H9 (cell line): ENCODE data around the gene SOCS3. TPM values are rescaled to one million over a fixed set of nuclear protein-coding genes. Genes with fewer than 3 reads are reported as not detected.

Experiments
- DNase-seq: peaks from one replicate; pipeline ENCODE4 v3.0.0-alpha.2; 2017
- H2AFZ ChIP-seq: one replicate; pipeline ENCODE4 v1.6.1; 2013; ENCODE audit warnings: mild to moderate bottlenecking, low read length, control low read depth, moderate library complexity
- H2AK5ac ChIP-seq: 2 replicates; pipeline ENCODE4 v1.6.1; 2013; ENCODE audit warnings: low read length, control low read depth, mixed read lengths; ENCODE audit not compliant: insufficient read length
- H2BK120ac ChIP-seq: one replicate; pipeline ENCODE4 v1.6.1; 2013; ENCODE audit warnings: low read depth, mild to moderate bottlenecking, low read length, control low read depth, inconsistent platforms; ENCODE audit not compliant: poor library complexity, severe bottlenecking
- H2BK12ac ChIP-seq: 2 replicates; pipeline ENCODE4 v1.6.1; 2013; ENCODE audit warnings: low read length, control low read depth, mixed read lengths, low read depth; ENCODE audit not compliant: insufficient read length
- H2BK15ac ChIP-seq: 2 replicates; pipeline ENCODE4 v1.6.1; 2013; ENCODE audit warnings: low read depth, low read length, control low read depth
- H2BK20ac ChIP-seq: one replicate; pipeline ENCODE4 v1.6.1; 2013; ENCODE audit warnings: low read depth, mild to moderate bottlenecking, low read length, control low read depth, inconsistent platforms; ENCODE audit not compliant: poor library complexity, severe bottlenecking
- H2BK5ac ChIP-seq: 2 replicates; pipeline ENCODE4 v1.6.1; 2013; ENCODE audit warnings: low read length, control low read depth, mixed read lengths; ENCODE audit not compliant: insufficient read length
- H3K14ac ChIP-seq: 2 replicates; pipeline ENCODE4 v1.6.1; 2013; ENCODE audit warnings: low read length, control low read depth; ENCODE audit not compliant: insufficient read depth
- H3K18ac ChIP-seq: 2 replicates; pipeline ENCODE4 v1.6.1; 2013; ENCODE audit warnings: low read depth, mild to moderate bottlenecking, mixed read lengths, low read length, control low read depth; ENCODE audit not compliant: insufficient read length
- H3K23ac ChIP-seq: 2 replicates; pipeline ENCODE4 v1.6.1; 2013; ENCODE audit warnings: low read length, control low read depth, mixed read lengths, low read depth; ENCODE audit not compliant: insufficient read length
- H3K23me2 ChIP-seq: 2 replicates; pipeline ENCODE4 v1.6.1; 2013; ENCODE audit warnings: low read depth, mild to moderate bottlenecking, mixed read lengths, low read length, control low read depth; ENCODE audit not compliant: insufficient read length, poor library complexity, severe bottlenecking
- H3K27ac ChIP-seq: 2 replicates; pipeline ENCODE4 v1.5.1; 2013; ENCODE audit warnings: low read length, control low read depth, mixed read lengths, low read depth; ENCODE audit not compliant: insufficient read length
- H3K27me3 ChIP-seq: 2 replicates; pipeline ENCODE4 v1.6.1; 2013; ENCODE audit warnings: low read length, control low read depth, inconsistent platforms; ENCODE audit not compliant: insufficient read depth
- H3K4ac ChIP-seq: 2 replicates; pipeline ENCODE4 v1.6.1; 2013; ENCODE audit warnings: low read depth, mild to moderate bottlenecking, control low read depth, inconsistent platforms, low read length, moderate library complexity
- H3K4me1 ChIP-seq: 2 replicates; pipeline ENCODE4 v1.6.1; 2013; ENCODE audit warnings: low read length, control low read depth, inconsistent platforms; ENCODE audit not compliant: insufficient read depth
- H3K4me2 ChIP-seq: 2 replicates; pipeline ENCODE4 v1.6.1; 2013; ENCODE audit warnings: low read length, control low read depth, mixed read lengths; ENCODE audit not compliant: insufficient read length, insufficient read depth
- H3K56ac ChIP-seq: 2 replicates; pipeline ENCODE4 v1.6.1; 2013; ENCODE audit warnings: low read depth, mild to moderate bottlenecking, mixed read lengths, low read length, control low read depth; ENCODE audit not compliant: insufficient read length
- H3K79me1 ChIP-seq: 2 replicates; pipeline ENCODE4 v1.6.1; 2013; ENCODE audit warnings: low read depth, mild to moderate bottlenecking, moderate library complexity, low read length, control low read depth, inconsistent platforms; ENCODE audit not compliant: insufficient read depth, poor library complexity, severe bottlenecking
- H3K79me2 ChIP-seq: 2 replicates; pipeline ENCODE4 v1.6.1; 2013; ENCODE audit warnings: low read length, control low read depth, inconsistent platforms; ENCODE audit not compliant: insufficient read depth
- H3K9ac ChIP-seq: 2 replicates; pipeline ENCODE4 v1.6.1; 2013; ENCODE audit warnings: low read length, control low read depth, mixed read lengths; ENCODE audit not compliant: insufficient read length; ENCODE audit errors: extremely low read depth
- H3K9me3 ChIP-seq: one replicate; pipeline ENCODE4 v1.6.1; 2013; ENCODE audit warnings: low read depth, low read length, inconsistent platforms; ENCODE audit not compliant: control insufficient read depth
- H3T11ph ChIP-seq: one replicate; pipeline ENCODE4 v1.6.1; 2013; ENCODE audit warnings: mild to moderate bottlenecking, low read length, control low read depth, inconsistent platforms
- H4K20me1 ChIP-seq: one replicate; pipeline ENCODE4 v1.6.1; 2013; ENCODE audit not compliant: control insufficient read depth, insufficient read length, insufficient read depth
- H4K5ac ChIP-seq: 2 replicates; pipeline ENCODE4 v1.6.1; 2013; ENCODE audit warnings: low read depth, mild to moderate bottlenecking, mixed read lengths, low read length, control low read depth; ENCODE audit not compliant: insufficient read length
- H4K8ac ChIP-seq: replicated peaks from 2 replicates; pipeline ENCODE4 v1.6.1; 2013; ENCODE audit warnings: low read length, control low read depth, mixed read lengths, low read depth; ENCODE audit not compliant: insufficient read length
- H4K91ac ChIP-seq: 2 replicates; pipeline ENCODE4 v1.6.1; 2013; ENCODE audit warnings: low read depth, mild to moderate bottlenecking, moderate library complexity, mixed read lengths, low read length, control low read depth; ENCODE audit not compliant: insufficient read length
- H3K27ac Mint-ChIP-seq, 3 experiments: 2 replicates in 2 of 3; 3 replicates in 1 of 3; pipeline ENCODE4 v1.8.0; 2020 to 2021; ENCODE audit warnings: mixed read lengths in 3 of 3, mild to moderate bottlenecking in 1 of 3, moderate library complexity in 1 of 3
- H3K27me3 Mint-ChIP-seq: 2 replicates; pipeline ENCODE4 v1.8.0; 2021; ENCODE audit warnings: low read depth, mild to moderate bottlenecking, moderate library complexity, mixed read lengths
- H3K36me3 Mint-ChIP-seq, 3 experiments: 2 replicates in 2 of 3; 3 replicates in 1 of 3; pipeline ENCODE4 v1.8.0; 2020 to 2021; ENCODE audit warnings: low read depth in 3 of 3, mixed read lengths in 3 of 3; ENCODE audit not compliant: insufficient read depth in 1 of 3
- H3K4me1 Mint-ChIP-seq, 2 experiments: 2 replicates each; pipeline ENCODE4 v1.8.0; 2020; ENCODE audit warnings: mixed read lengths in 2 of 2
- H3K4me3 Mint-ChIP-seq, 2 experiments: 2 replicates in 1 of 2; 3 replicates in 1 of 2; pipeline ENCODE4 v1.8.0; 2020 to 2021; ENCODE audit warnings: mild to moderate bottlenecking in 2 of 2, mixed read lengths in 2 of 2, moderate library complexity in 1 of 2
- H3K9me3 Mint-ChIP-seq, 2 experiments: 2 replicates in 1 of 2; 3 replicates in 1 of 2; pipeline ENCODE4 v1.8.0; 2020; ENCODE audit warnings: mild to moderate bottlenecking in 2 of 2, mixed read lengths in 2 of 2, moderate library complexity in 1 of 2
- CTCF ChIP-seq: fragments of 200-600 bp; sonication (generic); conservative IDR thresholded peaks from 3 replicates; pipeline ENCODE4 v1.8.0; 2021; ENCODE audit warnings: antibody characterized with exemption, mild to moderate bottlenecking
- WGBS: extraction: QIAGEN DNeasy Blood & Tissue Kit; methylation state at CpG from one replicate; pipeline ENCODE4 v1.1.7; 2013; ENCODE audit warnings: missing lambda C conversion rate, low lambda C conversion rate, mixed read lengths; ENCODE audit not compliant: insufficient read length; ENCODE audit errors: extremely low coverage; 5-methylcytosine and 5-hydroxymethylcytosine counted together
- total RNA-seq: library from RNA; stranded (reverse); gene quantifications from 2 replicates; pipeline ENCODE4 v1.2.1, GENCODE V29; 2021

Gene SOCS3
- total RNA-seq, 1 experiment from 2014 or later: 9.5 TPM

GRCh38 chr17:78383725-78384471 lies 24.0 kb upstream of the SOCS3 start:
- H3K4me3 Mint-ChIP-seq: no peak overlapping the region
- Histone ChIP-seq H3K27me3 (no peaks in the 10 kb centered on the region), H2AK5ac (no peak overlapping the region), H4K20me1 (no peaks in the 10 kb centered on the region), H2BK120ac (peak overlapping the region; percentile 55), H3T11ph (no peak overlapping the region), H4K91ac (no peak overlapping the region), H4K5ac (no peak overlapping the region), H3K27ac (no peak overlapping the region), H3K18ac (no peak overlapping the region), H3K4me1 (peaks cover 12% of the 10 kb centered on the region), H3K56ac (no peak overlapping the region), H3K23ac (no peak overlapping the region), H3K79me1 (peaks cover 13% of the 10 kb centered on the region), H2BK5ac (no peak overlapping the region), H3K4me2 (no peak overlapping the region), H2AFZ (no peak overlapping the region), H4K8ac (no peak overlapping the region), H3K23me2 (peaks cover 4% of the 10 kb centered on the region), H3K9me3 (no peaks in the 10 kb centered on the region), H3K14ac (no peak overlapping the region), H3K9ac (no peak overlapping the region), H2BK12ac (no peak overlapping the region), H2BK20ac (no peak overlapping the region), H2BK15ac (no peak overlapping the region), H3K4ac (no peak overlapping the region), H3K79me2 (peaks cover 75% of the 10 kb centered on the region)
- no peak for DNase-seq
- no peaks in the 10 kb centered on the region for H3K9me3 Mint-ChIP-seq
- H3K27ac Mint-ChIP-seq: peak overlapping the region in 2 of 3 experiments; percentile 74 to 87; a peak in 3 of 7 replicates
- no CpG with 5 or more reads among the region's 15 CpGs for WGBS
- H3K36me3 Mint-ChIP-seq: peaks cover 5 to 16% (median 13%) of the 10 kb centered on the region in 3 experiments; a peak in 6 of 7 replicates
- H3K4me1 Mint-ChIP-seq: peaks cover 66 to 80% of the 10 kb centered on the region in 2 experiments
- H3K27me3 Mint-ChIP-seq: no peaks in the 10 kb centered on the region
- TF ChIP-seq CTCF: no peak
